K562 (cell line): Measurements from ENCODE around the gene RAPGEF5. TPM values are rescaled to one million over a fixed set of nuclear protein-coding genes. Genes with fewer than 3 reads are reported as not detected.

Experiments used
- COPS2 ChIP-seq: fragments of 450-650 bp; conservative IDR thresholded peaks from 2 replicates; pipeline ENCODE4 v1.6.1; 2016; ENCODE audit warnings: mild to moderate bottlenecking, moderate library complexity
- HDAC1 ChIP-seq, 2 experiments: fragments of 450-650 bp; IDR thresholded peaks; 2 replicates each; pipeline ENCODE4 v1.6.1; 2016 to 2017; ENCODE audit warnings: inconsistent platforms in 1 of 2, mild to moderate bottlenecking in 1 of 2, moderate library complexity in 1 of 2
- HNRNPLL ChIP-seq: fragments of 200-400 bp; formaldehyde crosslinking; IDR thresholded peaks from 2 replicates; pipeline ENCODE4 v1.6.1; 2017; ENCODE audit warnings: low read length, low read depth, mild to moderate bottlenecking; ENCODE audit not compliant: poor library complexity, severe bottlenecking
- JUND ChIP-seq, 2 experiments: IDR thresholded peaks; 2 replicates in 1 of 2; 3 replicates in 1 of 2; pipeline ENCODE4 v1.6.1; 2011; ENCODE audit warnings: borderline replicate concordance in 2 of 2, low read depth in 2 of 2, low read length in 2 of 2, improper control_type of control experiment in 1 of 2, missing biosample characterization in 1 of 2, missing genetic modification characterization in 1 of 2, missing genetic modification reagents in 1 of 2
- MCM5 ChIP-seq: fragments of 450-650 bp; IDR thresholded peaks from 2 replicates; pipeline ENCODE4 v1.6.1; 2016; ENCODE audit warnings: low read depth
- MTA3 ChIP-seq: fragments of 450-650 bp; formaldehyde crosslinking; IDR thresholded peaks from 2 replicates; pipeline ENCODE4 v1.6.1; 2017; ENCODE audit warnings: mild to moderate bottlenecking, borderline replicate concordance
- NR3C1 ChIP-seq: sonication (generic); formaldehyde crosslinking; IDR thresholded peaks from 2 replicates; pipeline ENCODE4 v1.8.1; 2022; ENCODE audit warnings: missing genetic modification reagents
- PHF21A ChIP-seq: fragments of 450-650 bp; IDR thresholded peaks from 2 replicates; pipeline ENCODE4 v1.6.1; 2017; ENCODE audit warnings: low read depth, borderline replicate concordance
- SAFB2 ChIP-seq: fragments of 200-400 bp; formaldehyde crosslinking; IDR thresholded peaks from 2 replicates; pipeline ENCODE4 v1.6.1; 2018; ENCODE audit warnings: borderline replicate concordance, low read length, low read depth, moderate library complexity; ENCODE audit not compliant: severe bottlenecking
- SIX5 ChIP-seq, 2 experiments: IDR thresholded peaks; 2 replicates each; pipeline ENCODE4 v1.6.1; 2011; ENCODE audit warnings: low read length in 2 of 2, borderline replicate concordance in 1 of 2, low read depth in 1 of 2, mild to moderate bottlenecking in 1 of 2, moderate library complexity in 1 of 2; ENCODE audit not compliant: insufficient read depth in 1 of 2
- SLC30A9 ChIP-seq: fragments of 250-450 bp; sonication (Bioruptor Pico); IDR thresholded peaks from 2 replicates; pipeline ENCODE4 v1.8.0; 2022; ENCODE audit warnings: mild to moderate bottlenecking, moderate library complexity
- SMAD3 ChIP-seq: fragments of 450-650 bp; formaldehyde crosslinking; conservative IDR thresholded peaks from 2 replicates; pipeline ENCODE4 v1.4.0; 2020; ENCODE audit warnings: mild to moderate bottlenecking
- SRSF1 ChIP-seq: fragments of 200-400 bp; formaldehyde crosslinking; IDR thresholded peaks from 2 replicates; pipeline ENCODE4 v1.6.1; 2017; ENCODE audit warnings: mild to moderate bottlenecking, low read depth, low read length, moderate library complexity
- ZBTB1 ChIP-seq: sonication (generic); formaldehyde crosslinking; IDR thresholded peaks from 2 replicates; pipeline ENCODE4 v1.8.1; 2023; ENCODE audit warnings: missing genetic modification reagents, low read depth, mild to moderate bottlenecking, borderline replicate concordance
- ZFX ChIP-seq: sonication (generic); formaldehyde crosslinking; IDR thresholded peaks from 2 replicates; pipeline ENCODE4 v1.8.0; 2022; ENCODE audit warnings: mild to moderate bottlenecking, missing genetic modification reagents, moderate library complexity
- ZNF253 ChIP-seq: fragments of 250-450 bp; sonication (Bioruptor Pico); conservative IDR thresholded peaks from 2 replicates; pipeline ENCODE4 v1.6.1; 2021; ENCODE audit warnings: mild to moderate bottlenecking
- ZNF354B ChIP-seq: fragments of 250-450 bp; sonication (Bioruptor Pico); IDR thresholded peaks from 2 replicates; pipeline ENCODE4 v1.4.0; 2020
- polyA plus RNA-seq, 8 experiments: library from polyadenylated mRNA; depleted of rRNA in 4 of 8; stranded (reverse) in 5 of 8; unstranded in 3 of 8; fragments of >200 nt; fragmentation: Nextera tagmentation in 2 of 8; fragmentation: Illumina TruSeq in 1 of 8; extraction: Ambion mirVana in 2 of 8; extraction: Trizol in 1 of 8; gene quantifications; 2 replicates each; pipeline versions ENCODE4 v1.2.1 to v1.2.3, GENCODE V29; 2011 to 2014; ENCODE audit warnings: inconsistent platforms in 1 of 8, missing spikeins in 1 of 8
- total RNA-seq, 7 experiments: library from RNA; depleted of rRNA in 6 of 7; stranded (reverse); fragments of >200 nt in 6 of 7; fragmentation: Illumina TruSeq in 2 of 7; extraction: Trizol in 2 of 7; gene quantifications; 2 replicates each; pipeline versions ENCODE4 v1.2.1 to v1.2.3, GENCODE V29; 2011 to 2021; ENCODE audit warnings: low replicate concordance in 1 of 7
- TF ChIP-seq, protein P1 (sequence below): sonication (generic); formaldehyde crosslinking; IDR thresholded peaks from 2 replicates; pipeline ENCODE4 v1.8.0; 2023; ENCODE audit warnings: mild to moderate bottlenecking, missing genetic modification reagents
- TF ChIP-seq, protein P2 (sequence below): fragments of 450-650 bp; IDR thresholded peaks from 2 replicates; pipeline ENCODE4 v1.6.1; 2017; ENCODE audit warnings: antibody characterized with exemption, mild to moderate bottlenecking

Gene RAPGEF5
- total and polyA plus RNA-seq, 9 of the 15 experiments (the other 6 are each of a cell fraction or from before 2014, with no cell fraction given), result 0.39 to 2.0 (median 1.1) TPM

DNA sequence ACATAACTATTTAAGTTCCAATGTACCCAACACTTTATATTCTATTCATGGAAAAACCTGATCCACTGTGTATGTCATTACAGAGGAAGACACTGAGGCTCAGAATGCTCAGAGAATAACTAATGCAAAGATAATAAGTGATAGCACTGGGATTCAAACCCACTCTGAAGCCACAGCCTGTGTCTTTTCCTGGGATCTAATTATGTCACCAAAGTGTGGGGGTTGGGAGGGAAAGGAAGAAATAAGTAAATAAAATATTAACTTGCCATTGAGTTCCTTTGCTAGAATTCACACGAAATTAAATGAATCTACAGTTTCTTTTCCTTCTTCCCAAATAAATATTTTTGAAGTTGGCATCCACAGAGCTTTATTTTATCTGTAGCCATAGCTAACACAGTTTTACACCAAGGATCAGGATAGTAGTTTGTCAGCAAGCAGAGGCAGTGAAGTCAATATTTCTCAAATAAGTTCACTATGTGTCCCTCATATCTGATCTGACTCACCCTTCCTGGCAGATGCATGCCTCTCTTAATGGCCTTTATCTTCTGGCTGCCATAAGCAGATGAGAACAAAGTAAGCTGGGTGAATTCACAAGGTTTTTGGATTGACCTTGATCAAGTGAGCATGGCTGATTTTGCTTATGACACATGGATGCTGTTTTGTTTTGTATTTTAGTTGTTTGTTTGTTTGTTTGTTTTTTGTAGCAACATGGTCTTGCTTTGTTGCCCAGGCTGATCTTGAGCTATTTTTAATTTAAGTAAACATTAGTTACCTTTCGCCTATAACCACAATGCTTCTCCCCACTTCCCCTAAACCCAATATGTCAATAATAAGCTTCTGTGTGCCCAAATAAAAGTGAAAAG is 6.3 kb downstream of the RAPGEF5 start (continued):
- no peak for TF ChIP-seq ZNF354B (CRISPR knock-in tag)
- no peak for TF ChIP-seq PHF21A
- peak; percentile 100 for TF ChIP-seq JUND (IDR thresholded peaks at IDR 0.05; ENCODE audit: borderline replicate concordance, low read depth, low read length)
- peak; percentile 100 for TF ChIP-seq JUND (tag; IDR thresholded peaks at IDR 0.05; ENCODE audit: borderline replicate concordance, low read depth, low read length)
- no peak for TF ChIP-seq MCM5
- TF ChIP-seq, protein P1, sequence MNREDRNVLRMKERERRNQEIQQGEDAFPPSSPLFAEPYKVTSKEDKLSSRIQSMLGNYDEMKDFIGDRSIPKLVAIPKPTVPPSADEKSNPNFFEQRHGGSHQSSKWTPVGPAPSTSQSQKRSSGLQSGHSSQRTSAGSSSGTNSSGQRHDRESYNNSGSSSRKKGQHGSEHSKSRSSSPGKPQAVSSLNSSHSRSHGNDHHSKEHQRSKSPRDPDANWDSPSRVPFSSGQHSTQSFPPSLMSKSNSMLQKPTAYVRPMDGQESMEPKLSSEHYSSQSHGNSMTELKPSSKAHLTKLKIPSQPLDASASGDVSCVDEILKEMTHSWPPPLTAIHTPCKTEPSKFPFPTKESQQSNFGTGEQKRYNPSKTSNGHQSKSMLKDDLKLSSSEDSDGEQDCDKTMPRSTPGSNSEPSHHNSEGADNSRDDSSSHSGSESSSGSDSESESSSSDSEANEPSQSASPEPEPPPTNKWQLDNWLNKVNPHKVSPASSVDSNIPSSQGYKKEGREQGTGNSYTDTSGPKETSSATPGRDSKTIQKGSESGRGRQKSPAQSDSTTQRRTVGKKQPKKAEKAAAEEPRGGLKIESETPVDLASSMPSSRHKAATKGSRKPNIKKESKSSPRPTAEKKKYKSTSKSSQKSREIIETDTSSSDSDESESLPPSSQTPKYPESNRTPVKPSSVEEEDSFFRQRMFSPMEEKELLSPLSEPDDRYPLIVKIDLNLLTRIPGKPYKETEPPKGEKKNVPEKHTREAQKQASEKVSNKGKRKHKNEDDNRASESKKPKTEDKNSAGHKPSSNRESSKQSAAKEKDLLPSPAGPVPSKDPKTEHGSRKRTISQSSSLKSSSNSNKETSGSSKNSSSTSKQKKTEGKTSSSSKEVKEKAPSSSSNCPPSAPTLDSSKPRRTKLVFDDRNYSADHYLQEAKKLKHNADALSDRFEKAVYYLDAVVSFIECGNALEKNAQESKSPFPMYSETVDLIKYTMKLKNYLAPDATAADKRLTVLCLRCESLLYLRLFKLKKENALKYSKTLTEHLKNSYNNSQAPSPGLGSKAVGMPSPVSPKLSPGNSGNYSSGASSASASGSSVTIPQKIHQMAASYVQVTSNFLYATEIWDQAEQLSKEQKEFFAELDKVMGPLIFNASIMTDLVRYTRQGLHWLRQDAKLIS (CRISPR knock-in tag), result peak; percentile 49; the same call in 1 of the 2 replicates
- TF ChIP-seq HDAC1 (IDR thresholded peaks at IDR 0.05), result peak in 1 of 2 experiments; percentile 89; a peak in 2 of 4 replicates
- TF ChIP-seq ZFX (CRISPR knock-in tag), result no peak
- TF ChIP-seq HNRNPLL, result no peak
- no peak for TF ChIP-seq SLC30A9 (CRISPR knock-in tag)
- TF ChIP-seq SRSF1, result no peak
- TF ChIP-seq SIX5 (IDR thresholded peaks at IDR 0.05; ENCODE audit: borderline replicate concordance in 1 of 2, insufficient read depth in 1 of 2, low read depth in 1 of 2, low read length in 2 of 2), result no peak
- no peak; the same call in 1 of the 2 replicates for TF ChIP-seq SMAD3 (CRISPR knock-in tag)
- no peak for TF ChIP-seq COPS2
- TF ChIP-seq ZBTB1, result no peak
- no peak for TF ChIP-seq NR3C1
- no peak for TF ChIP-seq SAFB2
- no peak for TF ChIP-seq ZNF253 (CRISPR knock-in tag)
- TF ChIP-seq, protein P2, sequence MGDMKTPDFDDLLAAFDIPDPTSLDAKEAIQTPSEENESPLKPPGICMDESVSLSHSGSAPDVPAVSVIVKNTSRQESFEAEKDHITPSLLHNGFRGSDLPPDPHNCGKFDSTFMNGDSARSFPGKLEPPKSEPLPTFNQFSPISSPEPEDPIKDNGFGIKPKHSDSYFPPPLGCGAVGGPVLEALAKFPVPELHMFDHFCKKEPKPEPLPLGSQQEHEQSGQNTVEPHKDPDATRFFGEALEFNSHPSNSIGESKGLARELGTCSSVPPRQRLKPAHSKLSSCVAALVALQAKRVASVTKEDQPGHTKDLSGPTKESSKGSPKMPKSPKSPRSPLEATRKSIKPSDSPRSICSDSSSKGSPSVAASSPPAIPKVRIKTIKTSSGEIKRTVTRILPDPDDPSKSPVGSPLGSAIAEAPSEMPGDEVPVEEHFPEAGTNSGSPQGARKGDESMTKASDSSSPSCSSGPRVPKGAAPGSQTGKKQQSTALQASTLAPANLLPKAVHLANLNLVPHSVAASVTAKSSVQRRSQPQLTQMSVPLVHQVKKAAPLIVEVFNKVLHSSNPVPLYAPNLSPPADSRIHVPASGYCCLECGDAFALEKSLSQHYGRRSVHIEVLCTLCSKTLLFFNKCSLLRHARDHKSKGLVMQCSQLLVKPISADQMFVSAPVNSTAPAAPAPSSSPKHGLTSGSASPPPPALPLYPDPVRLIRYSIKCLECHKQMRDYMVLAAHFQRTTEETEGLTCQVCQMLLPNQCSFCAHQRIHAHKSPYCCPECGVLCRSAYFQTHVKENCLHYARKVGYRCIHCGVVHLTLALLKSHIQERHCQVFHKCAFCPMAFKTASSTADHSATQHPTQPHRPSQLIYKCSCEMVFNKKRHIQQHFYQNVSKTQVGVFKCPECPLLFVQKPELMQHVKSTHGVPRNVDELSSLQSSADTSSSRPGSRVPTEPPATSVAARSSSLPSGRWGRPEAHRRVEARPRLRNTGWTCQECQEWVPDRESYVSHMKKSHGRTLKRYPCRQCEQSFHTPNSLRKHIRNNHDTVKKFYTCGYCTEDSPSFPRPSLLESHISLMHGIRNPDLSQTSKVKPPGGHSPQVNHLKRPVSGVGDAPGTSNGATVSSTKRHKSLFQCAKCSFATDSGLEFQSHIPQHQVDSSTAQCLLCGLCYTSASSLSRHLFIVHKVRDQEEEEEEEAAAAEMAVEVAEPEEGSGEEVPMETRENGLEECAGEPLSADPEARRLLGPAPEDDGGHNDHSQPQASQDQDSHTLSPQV, result peak; percentile 81
- TF ChIP-seq MTA3, result peak; percentile 89; the same call in 1 of the 2 replicates
